Omental fat pad (tissue), 4 donors: Measurements from ENCODE around the gene SLC25A45. TPM values are rescaled to one million over a fixed set of nuclear protein-coding genes. Genes with fewer than 3 reads are reported as not detected.

ENCODE experiments used
- ATAC-seq: fragments of 150-250 bp; one replicate; pipeline ENCODE4 v1.9.1; 2016; ENCODE audit warnings: mild to moderate bottlenecking, moderate library complexity; ENCODE audit not compliant: low FRiP score
- DNase-seq: peaks from one replicate; pipeline ENCODE4 v3.0.0-alpha.2; 2019; ENCODE audit warnings: low spot score
- total RNA-seq, 4 donors: library from RNA; depleted of rRNA; stranded (reverse); fragments of >200 nt; gene quantifications; one replicate each; pipeline ENCODE4 v1.1.0, GENCODE V29; 2016
- TF ChIP-seq, protein P1 (sequence below), 3 donors: fragments of 450-650 bp; IDR thresholded peaks; one replicate each; pipeline ENCODE4 v1.5.1; 2016 to 2017; ENCODE audit warnings: antibody characterized with exemption in 3 of 3, mild to moderate bottlenecking in 3 of 3, moderate library complexity in 2 of 3

Gene SLC25A45
- total RNA-seq, 4 donors from 2014 or later = 4.1 to 9.2 (median 6.0) TPM

DNA sequence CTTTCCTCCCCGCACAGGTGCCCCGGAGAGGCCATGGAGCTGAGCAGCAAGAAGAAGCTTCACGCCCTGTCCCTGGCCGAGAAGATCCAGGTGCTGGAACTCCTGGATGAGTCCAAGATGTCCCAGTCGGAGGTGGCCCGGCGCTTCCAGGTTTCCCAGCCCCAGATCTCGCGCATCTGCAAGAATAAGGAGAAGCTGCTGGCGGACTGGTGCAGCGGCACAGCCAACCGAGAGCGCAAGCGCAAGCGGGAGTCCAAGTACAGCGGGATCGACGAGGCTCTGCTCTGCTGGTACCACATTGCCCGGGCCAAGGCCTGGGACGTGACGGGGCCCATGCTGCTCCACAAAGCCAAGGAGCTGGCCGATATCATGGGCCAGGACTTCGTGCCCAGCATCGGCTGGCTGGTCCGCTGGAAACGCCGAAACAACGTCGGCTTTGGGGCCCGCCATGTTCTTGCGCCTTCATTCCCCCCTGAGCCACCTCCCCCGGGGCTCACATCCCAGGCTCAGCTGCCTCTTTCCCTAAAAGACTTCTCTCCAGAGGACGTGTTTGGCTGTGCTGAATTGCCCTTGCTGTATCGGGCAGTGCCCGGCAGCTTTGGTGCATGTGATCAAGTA lies 26.6 kb downstream of the SLC25A45 start:
- ATAC-seq = peak; percentile 3
- TF ChIP-seq, protein P1, sequence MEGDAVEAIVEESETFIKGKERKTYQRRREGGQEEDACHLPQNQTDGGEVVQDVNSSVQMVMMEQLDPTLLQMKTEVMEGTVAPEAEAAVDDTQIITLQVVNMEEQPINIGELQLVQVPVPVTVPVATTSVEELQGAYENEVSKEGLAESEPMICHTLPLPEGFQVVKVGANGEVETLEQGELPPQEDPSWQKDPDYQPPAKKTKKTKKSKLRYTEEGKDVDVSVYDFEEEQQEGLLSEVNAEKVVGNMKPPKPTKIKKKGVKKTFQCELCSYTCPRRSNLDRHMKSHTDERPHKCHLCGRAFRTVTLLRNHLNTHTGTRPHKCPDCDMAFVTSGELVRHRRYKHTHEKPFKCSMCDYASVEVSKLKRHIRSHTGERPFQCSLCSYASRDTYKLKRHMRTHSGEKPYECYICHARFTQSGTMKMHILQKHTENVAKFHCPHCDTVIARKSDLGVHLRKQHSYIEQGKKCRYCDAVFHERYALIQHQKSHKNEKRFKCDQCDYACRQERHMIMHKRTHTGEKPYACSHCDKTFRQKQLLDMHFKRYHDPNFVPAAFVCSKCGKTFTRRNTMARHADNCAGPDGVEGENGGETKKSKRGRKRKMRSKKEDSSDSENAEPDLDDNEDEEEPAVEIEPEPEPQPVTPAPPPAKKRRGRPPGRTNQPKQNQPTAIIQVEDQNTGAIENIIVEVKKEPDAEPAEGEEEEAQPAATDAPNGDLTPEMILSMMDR (IDR thresholded peaks at IDR 0.05) = no peak
- no peak for DNase-seq

DNA sequence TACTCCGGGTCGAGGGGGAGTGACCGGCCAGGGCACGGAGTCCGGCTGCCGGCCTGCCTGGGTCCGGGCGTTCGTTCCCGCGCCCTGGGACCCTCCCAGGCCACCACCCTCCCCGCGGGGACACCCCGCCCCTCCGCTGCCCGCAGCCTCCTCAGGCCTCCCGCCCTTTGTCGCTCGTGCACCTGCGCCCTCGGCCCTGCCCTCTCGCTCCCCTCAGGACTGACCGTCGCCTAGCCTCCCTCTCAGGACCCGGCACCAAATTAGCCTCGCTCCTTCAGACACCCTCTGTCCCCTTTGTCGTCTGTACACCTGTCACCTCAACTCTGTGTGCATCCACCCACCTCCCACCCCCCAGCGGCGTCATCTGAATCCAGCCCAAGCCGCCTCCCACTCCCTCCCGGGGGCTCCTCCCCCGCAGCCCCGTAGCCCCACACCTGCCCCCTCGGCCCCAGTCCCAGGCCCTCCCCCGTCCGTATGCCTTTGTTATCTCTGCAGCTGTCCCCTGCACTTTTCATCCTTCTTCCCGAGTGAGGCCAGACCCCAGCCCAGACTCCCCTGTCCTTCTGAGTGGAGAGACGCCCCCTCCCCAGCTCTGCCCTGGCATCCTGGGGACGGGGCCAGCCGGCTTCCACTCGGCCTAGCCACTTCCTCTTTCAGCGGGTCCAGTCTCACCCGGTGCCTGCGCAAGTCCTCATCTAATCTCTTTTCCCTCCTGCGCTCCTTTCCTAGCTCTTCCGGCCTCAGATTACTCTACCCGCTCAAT lies 27.3 kb downstream of the SLC25A45 start:
- ATAC-seq (peak; percentile 7), DNase-seq (no peak)
- TF ChIP-seq, protein P1 (IDR thresholded peaks at IDR 0.05) = no peak

DNA sequence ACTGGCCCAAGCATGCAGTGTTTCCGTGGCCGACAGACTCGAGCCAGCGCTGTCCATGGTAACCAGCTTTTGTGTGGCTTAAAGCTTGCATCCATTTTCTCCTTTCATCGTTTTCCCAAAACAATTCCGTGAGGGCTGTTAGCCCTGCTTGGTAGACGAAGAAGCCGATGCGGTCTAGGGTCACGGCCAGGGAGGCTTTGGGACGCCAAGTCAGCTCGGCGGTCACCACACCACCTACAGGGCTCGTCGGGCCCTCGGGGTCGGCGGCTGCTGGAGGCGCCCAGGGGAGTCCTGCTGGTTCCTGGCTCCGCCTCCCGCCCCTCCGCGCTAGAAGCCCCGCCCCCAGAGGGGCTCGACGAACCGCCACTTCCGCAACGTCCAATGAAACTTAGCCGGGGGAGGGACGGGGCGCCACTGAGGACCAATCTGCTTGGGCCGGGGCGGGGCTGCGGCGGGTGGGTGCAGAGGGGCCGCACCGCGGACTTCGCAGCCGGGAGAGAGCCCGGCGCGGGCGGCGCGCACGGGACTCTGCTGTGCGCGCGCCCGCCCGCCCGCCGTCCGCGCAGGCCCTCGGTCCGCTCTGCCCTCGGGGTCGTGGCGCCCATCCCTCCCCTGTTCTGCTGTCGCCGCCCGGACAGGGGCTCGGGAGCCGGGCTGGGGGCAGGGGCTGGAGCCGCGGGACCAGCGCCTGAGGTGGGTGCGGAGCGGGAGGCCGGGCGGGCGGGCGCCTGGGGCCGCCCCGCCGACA lies 28.0 kb downstream of the SLC25A45 start, which contains the start of gene TIGD3:
Gene TIGD3, plus strand, starts transcription at position 487 of the 748 bp plus-strand sequence. CDS start 1,058 bp downstream, outside the sequence.
- TF ChIP-seq, protein P1 (IDR thresholded peaks at IDR 0.05) = no peak
- peak; percentile 92 for ATAC-seq
- DNase-seq = peak; percentile 86

DNA sequence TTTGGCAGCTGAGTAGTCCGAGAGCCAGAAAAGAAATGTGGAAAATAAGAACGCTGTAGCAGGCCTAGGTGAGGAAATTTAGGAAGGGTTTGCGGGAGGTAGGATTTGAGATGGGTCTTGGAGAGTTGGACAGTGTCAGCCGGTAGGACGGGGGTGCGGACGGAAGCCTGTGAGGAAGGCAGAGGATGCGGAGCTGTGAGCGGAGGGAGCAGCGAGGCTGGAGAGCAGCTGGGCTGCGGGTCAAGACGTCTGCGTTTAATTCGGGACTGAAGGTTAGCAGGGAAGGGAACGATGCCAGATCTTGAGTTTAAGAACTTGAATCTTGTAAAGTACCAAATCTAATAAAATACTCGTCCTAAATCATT lies 28.6 kb downstream of the SLC25A45 start:
- TF ChIP-seq, protein P1 (IDR thresholded peaks at IDR 0.05) = no peak
- ATAC-seq (peak; percentile 20), DNase-seq (no peak)

DNA sequence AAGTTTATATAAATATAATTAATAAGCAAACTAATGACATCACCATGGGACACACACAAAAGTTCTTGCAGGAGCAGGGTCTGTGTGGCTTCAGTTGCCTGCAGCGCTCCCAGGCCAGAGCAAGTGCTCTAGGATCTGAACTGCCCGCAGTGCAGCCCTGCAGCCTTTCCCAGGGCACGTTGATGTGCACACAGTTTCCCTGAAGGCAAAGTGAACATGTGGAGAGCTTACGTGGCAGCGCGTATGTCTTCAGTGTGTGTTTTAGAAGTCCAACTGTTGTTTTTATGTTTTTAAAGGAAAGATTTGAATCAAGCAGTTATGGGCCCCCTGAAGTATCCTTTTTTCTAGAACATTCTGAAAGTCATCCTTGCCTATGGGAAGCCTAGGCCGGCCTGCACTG lies 29.1 kb downstream of the SLC25A45 start:
- TF ChIP-seq, protein P1 (IDR thresholded peaks at IDR 0.05) = no peak
- DNase-seq = no peak

DNA sequence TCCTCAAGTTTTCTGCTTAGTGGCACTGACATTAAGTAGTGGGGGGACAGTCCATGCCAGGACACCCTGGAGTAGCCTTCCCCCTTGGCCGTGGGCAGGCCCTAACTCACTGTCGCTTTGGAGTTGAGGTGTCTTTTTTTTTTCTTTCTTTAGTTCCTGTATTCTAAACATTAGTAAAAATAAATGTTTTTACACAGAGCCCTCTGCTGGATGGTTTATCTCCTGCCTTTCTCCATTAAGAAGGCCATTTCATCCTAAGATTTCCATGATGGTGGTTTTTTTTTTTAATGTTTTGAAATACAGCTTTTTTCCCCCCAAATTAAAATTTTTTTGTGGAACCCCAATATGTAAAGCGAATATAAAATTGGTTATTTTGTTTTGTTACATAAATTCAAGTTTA lies 29.7 kb downstream of the SLC25A45 start:
- DNase-seq (no peak), ATAC-seq (no peak)
- TF ChIP-seq, protein P1 (IDR thresholded peaks at IDR 0.05) = no peak

More for the DNA sequence above, 29.1 kb downstream of the SLC25A45 start:
- ATAC-seq = no peak
